Activated naive CD4-positive, alpha-beta T cell treated with anti-CD3 and anti-CD28 coated beads, Interleukin-2, amount 50 U/mL, for 24 hours (primary cell): Measurements from ENCODE around the gene PTPN7.

ENCODE experiments used
- H3K27ac Mint-ChIP-seq: one replicate; pipeline ENCODE4 v1.8.0; 2021; ENCODE audit warnings: mild to moderate bottlenecking, mixed read lengths
- H3K27me3 Mint-ChIP-seq: one replicate; pipeline ENCODE4 v1.8.0; 2021; ENCODE audit warnings: mixed read lengths
- H3K36me3 Mint-ChIP-seq: one replicate; pipeline ENCODE4 v1.8.0; 2021; ENCODE audit warnings: mixed read lengths
- H3K4me1 Mint-ChIP-seq: one replicate; pipeline ENCODE4 v1.8.0; 2021; ENCODE audit warnings: mixed read lengths
- H3K4me3 Mint-ChIP-seq: one replicate; pipeline ENCODE4 v1.8.0; 2021; ENCODE audit warnings: mild to moderate bottlenecking, mixed read lengths
- H3K9me3 Mint-ChIP-seq: one replicate; pipeline ENCODE4 v1.8.0; 2021; ENCODE audit warnings: mixed read lengths

Gene PTPN7

DNA sequence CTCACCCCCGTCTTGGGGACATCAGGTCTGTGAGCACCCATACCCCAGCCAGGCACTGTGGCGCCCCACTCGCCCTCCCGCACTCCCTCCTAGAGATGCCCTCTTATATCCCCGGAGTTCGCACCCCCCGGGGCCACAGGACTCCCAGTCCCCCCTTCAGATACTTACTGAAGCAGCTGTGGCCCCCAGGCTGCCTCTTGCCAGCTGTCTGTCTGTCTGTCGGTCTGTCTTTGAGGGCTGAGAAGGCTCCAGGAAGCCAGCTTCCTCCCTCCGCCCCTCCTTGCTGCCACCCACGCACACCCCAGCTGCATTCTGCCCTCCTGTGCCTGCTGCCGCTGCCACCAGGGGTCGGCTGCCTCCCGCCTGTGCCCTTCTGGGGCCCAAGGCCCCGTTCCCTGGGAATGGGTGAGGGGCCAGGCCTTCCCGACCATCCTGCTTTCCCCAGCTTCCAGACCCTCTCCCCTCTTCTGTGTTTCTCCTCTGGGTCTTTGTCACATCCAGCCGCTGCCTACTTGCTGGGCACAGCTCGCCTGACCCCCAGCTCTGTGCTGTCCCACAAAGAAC, at the start of gene PTPN7:
Gene PTPN7, minus strand, starts transcription at position 226 of the 564 bp plus-strand sequence. CDS start 1,200 bp downstream, outside the sequence.
- Mint-ChIP-seq H3K27me3 (no peaks in the 10 kb centered on the region), H3K4me1 (peaks cover 81% of the 10 kb centered on the region), H3K27ac (peak within 1 kb of the TSS; percentile 98), H3K9me3 (no peaks in the 10 kb centered on the region), H3K36me3 (peaks cover 9% of the 10 kb centered on the region), H3K4me3 (peak within 1 kb of the TSS; percentile 94)

DNA sequence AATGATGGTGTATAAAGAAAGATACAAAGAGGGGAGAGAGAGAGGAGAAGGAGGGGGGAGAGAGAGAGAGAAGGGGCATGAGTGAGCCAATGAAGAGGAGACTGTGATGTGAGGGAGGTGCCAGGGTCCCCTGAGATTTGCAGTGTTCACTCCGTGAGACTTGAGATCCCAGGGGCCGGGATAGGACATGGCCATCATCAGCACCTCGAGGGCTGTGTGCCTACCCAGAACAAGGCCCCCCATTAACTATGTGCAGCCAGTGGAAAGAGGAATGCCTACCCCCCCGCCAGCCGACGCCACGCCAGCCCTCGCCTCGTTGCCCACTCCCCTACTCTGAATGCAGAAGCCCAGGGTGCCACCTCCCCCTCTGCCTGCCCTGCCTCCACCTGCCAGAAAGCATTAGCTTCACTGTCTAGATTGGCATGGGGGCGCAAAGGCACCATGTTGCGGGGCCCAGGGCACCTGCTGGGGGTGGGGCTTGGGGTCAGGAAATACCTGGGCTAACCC, 48.0 kb upstream of the PTPN7 start:
- Mint-ChIP-seq H3K4me3 (no peak overlapping the region), H3K9me3 (no peaks in the 10 kb centered on the region), H3K4me1 (peaks cover under 1% of the 10 kb centered on the region), H3K27ac (no peak overlapping the region), H3K36me3 (no peaks in the 10 kb centered on the region), H3K27me3 (peaks cover 16% of the 10 kb centered on the region)

GRCh38 chr1:202207292-202207691, 46.9 kb upstream of the PTPN7 start:
- Mint-ChIP-seq H3K9me3 (no peaks in the 10 kb centered on the region), H3K27ac (peak overlapping the region; percentile 8), H3K4me1 (no peaks in the 10 kb centered on the region), H3K36me3 (no peaks in the 10 kb centered on the region), H3K27me3 (peaks cover 12% of the 10 kb centered on the region), H3K4me3 (no peak overlapping the region)

DNA sequence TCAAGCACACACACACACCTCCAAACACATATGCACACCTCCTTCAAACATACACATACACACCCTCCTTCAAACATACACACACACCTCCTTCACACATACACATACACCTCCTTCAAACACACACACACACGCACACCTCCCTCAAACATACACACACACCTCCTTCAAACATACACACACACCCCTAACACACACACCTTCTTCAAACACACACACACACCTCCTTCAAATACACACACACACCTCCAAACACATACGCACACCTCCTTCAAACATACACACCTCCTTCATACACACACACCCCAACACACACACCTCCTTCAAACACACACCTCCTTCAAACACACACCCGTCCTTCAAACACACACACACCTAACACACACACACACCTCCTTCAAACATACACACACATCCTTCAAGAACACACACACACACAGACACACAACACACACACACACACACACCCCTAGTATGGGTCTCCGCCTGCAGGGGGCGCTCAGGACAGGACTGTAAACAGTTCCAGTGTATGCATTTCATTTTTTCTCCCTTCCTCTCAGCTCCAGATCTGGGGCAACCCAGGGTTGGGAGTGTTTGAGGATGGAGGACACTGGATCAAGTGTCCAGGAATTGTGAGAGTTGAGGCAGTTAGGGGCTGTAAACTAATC, 45.3 kb upstream of the PTPN7 start:
- no peak overlapping the region for H3K4me3 Mint-ChIP-seq

GRCh38 chr1:202204065-202204464, 43.7 kb upstream of the PTPN7 start:
- H3K36me3 Mint-ChIP-seq: no peaks in the 10 kb centered on the region
- H3K27me3 Mint-ChIP-seq: peaks cover 1% of the 10 kb centered on the region
- no peak overlapping the region for H3K4me3 Mint-ChIP-seq
- no peaks in the 10 kb centered on the region for H3K9me3 Mint-ChIP-seq
- H3K27ac Mint-ChIP-seq: no peak overlapping the region
- H3K4me1 Mint-ChIP-seq: peaks cover 14% of the 10 kb centered on the region

More for the DNA sequence above, 45.3 kb upstream of the PTPN7 start:
- Mint-ChIP-seq H3K36me3 (no peaks in the 10 kb centered on the region), H3K4me1 (peaks cover 8% of the 10 kb centered on the region), H3K27ac (no peak overlapping the region), H3K9me3 (no peaks in the 10 kb centered on the region), H3K27me3 (peaks cover 4% of the 10 kb centered on the region)

DNA sequence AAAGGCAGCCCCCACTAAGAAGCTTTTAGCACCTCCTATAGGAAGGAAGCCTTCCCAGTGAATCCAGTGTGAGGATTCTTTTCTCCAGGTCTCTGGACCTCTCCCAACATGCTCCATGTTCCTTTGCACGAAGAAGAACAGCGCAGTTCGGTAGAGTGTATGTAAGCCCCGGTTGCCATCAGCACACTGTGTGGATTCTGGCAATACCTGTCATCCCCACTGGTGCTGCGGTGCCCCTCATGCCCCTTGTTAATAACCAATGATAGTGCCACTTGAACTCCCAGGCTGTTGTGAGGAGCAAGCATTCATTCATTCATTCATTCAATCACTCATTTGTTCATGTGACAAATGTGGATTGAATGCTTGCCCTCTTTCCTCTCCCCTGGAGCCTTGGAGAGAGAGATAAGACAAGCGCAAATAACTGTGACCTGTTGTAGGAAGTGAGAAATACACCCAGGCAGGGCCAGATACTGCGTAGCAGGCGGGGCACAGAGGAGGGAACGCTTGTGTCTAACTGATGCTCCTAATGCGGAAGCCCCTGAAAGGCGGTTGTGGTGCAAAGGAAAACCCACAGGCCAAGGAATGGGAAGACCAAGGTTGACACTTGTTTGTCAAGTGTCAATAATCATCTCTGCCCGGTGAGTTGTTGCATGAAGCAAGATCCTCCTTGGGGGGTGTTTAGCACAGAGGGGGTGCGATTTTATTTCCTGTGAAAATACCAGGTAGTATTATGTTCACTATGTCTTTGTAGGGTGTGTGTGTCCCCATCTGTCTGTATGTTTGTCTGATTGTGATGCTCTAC, 43.0 kb upstream of the PTPN7 start:
- Mint-ChIP-seq H3K4me1 (peaks cover 18% of the 10 kb centered on the region), H3K4me3 (peak overlapping the region; percentile 11)

GRCh38 chr1:202202500-202203168, 42.2 kb upstream of the PTPN7 start:
- Mint-ChIP-seq H3K9me3 (no peaks in the 10 kb centered on the region), H3K4me1 (peaks cover 25% of the 10 kb centered on the region), H3K36me3 (no peaks in the 10 kb centered on the region), H3K27ac (no peak overlapping the region), H3K4me3 (no peak overlapping the region), H3K27me3 (no peaks in the 10 kb centered on the region)

More for the DNA sequence above, 43.0 kb upstream of the PTPN7 start:
- no peaks in the 10 kb centered on the region for H3K9me3 Mint-ChIP-seq
- H3K27ac Mint-ChIP-seq: no peak overlapping the region
- no peaks in the 10 kb centered on the region for H3K36me3 Mint-ChIP-seq
- peaks cover 1% of the 10 kb centered on the region for H3K27me3 Mint-ChIP-seq

DNA sequence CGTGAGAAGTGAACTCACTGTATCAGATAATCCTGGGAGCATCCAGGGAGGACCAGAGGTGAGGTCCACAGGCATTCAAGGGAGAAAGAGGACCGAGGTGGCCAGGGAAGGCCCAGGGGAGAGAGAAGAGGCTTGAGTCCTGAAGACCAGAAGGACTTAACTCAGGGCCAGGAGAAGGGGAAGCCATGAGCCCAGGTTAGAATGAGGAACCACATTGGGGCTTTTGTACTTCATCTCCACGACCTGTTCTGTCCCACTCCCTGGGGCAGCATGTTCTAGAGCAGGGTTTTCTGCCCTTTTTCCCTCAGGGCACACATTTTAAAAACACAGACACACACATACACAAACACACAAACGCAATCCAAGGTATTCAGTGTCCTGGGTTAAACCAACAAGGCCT, 41.6 kb upstream of the PTPN7 start:
- H3K4me3 Mint-ChIP-seq: no peak overlapping the region
- H3K27me3 Mint-ChIP-seq: no peaks in the 10 kb centered on the region
- H3K36me3 Mint-ChIP-seq: no peaks in the 10 kb centered on the region
- peaks cover 25% of the 10 kb centered on the region for H3K4me1 Mint-ChIP-seq
- no peaks in the 10 kb centered on the region for H3K9me3 Mint-ChIP-seq
- no peak overlapping the region for H3K27ac Mint-ChIP-seq

DNA sequence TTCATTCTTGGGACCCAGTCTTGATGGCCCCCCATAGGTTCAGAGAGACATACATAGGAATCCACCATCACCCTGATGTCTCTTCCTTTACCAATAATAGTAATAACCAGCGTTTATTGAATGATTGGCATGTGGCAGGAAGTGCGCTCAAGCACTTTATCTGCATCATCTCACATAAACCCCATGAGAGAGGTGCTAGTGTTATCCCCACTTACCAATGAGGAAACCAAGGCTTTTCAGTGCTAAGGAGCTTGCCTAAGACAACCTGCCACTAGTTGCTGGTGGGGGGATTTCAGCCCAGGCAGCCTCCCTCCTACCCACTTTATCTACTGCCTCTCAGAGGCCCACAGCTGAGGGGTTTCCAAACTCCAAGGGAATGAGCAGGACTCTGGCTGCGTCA, 40.9 kb upstream of the PTPN7 start:
- no peaks in the 10 kb centered on the region for H3K27me3 Mint-ChIP-seq
- H3K9me3 Mint-ChIP-seq: no peaks in the 10 kb centered on the region
- no peak overlapping the region for H3K4me3 Mint-ChIP-seq
- peaks cover 29% of the 10 kb centered on the region for H3K4me1 Mint-ChIP-seq
- H3K36me3 Mint-ChIP-seq: no peaks in the 10 kb centered on the region
- H3K27ac Mint-ChIP-seq: no peak overlapping the region

DNA sequence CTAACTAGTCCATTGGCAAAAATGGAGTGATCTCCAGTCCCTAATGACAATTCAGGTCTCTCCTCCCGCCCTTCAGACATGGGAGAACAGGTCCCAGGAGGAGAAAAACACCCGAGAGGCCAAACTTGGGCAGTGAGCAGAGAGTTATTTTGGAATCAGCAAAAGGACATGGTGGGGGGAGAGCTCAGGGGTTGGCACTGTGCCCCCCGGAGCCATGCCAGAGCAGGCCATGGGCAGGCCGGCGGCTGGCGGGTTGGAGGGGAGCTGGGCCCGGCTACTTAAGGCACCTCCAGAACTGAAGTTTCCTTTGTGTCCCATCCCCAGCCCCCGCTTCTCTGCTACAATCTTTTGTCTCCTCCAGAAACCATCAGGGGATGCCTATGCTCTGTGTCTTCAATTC, 40.3 kb upstream of the PTPN7 start:
- H3K9me3 Mint-ChIP-seq: no peaks in the 10 kb centered on the region
- no peak overlapping the region for H3K4me3 Mint-ChIP-seq
- peaks cover 3% of the 10 kb centered on the region for H3K27me3 Mint-ChIP-seq
- H3K36me3 Mint-ChIP-seq: no peaks in the 10 kb centered on the region
- H3K27ac Mint-ChIP-seq: no peak overlapping the region
- peaks cover 29% of the 10 kb centered on the region for H3K4me1 Mint-ChIP-seq

DNA sequence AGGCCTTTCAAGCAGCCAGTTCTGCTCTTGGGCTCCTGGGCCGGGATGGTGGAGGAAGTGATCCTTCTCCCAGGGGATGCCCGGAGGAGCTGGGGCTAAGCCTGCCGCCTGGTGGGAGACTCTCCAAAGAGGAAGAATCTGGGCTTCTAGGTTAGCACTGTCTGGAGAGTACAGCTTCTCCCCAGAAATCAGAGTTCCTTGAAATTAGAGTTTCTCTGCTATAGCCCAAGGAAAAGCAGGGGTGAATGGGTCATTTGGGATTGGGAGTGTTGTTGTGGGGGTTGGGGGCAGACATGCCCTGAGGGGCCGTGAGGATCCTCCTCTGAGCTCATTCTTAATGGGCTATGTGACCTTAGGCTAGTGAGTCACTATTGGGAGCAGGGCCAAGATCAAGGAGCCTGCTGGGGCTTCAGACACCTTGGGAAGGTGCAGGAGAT, 39.7 kb upstream of the PTPN7 start:
- Mint-ChIP-seq H3K27ac (no peak overlapping the region), H3K27me3 (peaks cover 3% of the 10 kb centered on the region), H3K4me3 (no peak overlapping the region), H3K36me3 (no peaks in the 10 kb centered on the region), H3K9me3 (no peaks in the 10 kb centered on the region), H3K4me1 (peaks cover 29% of the 10 kb centered on the region)

GRCh38 chr1:202199040-202199889, 38.9 kb upstream of the PTPN7 start:
- Mint-ChIP-seq H3K4me3 (no peak overlapping the region), H3K27ac (no peak overlapping the region)

DNA sequence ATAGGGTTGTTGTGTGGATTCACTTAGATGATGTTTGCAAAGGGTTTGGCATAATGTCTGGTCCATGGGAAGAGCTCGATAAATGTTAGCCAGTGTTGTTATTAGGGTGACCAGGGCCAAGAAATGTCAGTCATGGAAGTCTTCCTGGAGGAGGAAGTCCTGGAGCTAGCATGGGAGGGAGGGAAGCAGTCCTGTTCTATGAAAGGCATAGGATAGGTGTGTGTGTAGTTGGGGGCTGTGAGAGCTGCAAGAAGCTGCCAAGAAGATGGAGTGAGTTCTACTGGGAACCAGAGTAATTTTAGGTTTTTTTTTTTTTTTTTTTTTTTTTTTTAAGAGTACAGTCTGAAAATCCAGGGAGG, 37.9 kb upstream of the PTPN7 start:
- H3K4me1 Mint-ChIP-seq: peaks cover 32% of the 10 kb centered on the region

More at GRCh38 chr1:202199040-202199889, 38.9 kb upstream of the PTPN7 start:
- no peaks in the 10 kb centered on the region for H3K9me3 Mint-ChIP-seq
- H3K36me3 Mint-ChIP-seq: no peaks in the 10 kb centered on the region
- peaks cover 29% of the 10 kb centered on the region for H3K4me1 Mint-ChIP-seq
- H3K27me3 Mint-ChIP-seq: peaks cover 7% of the 10 kb centered on the region

DNA sequence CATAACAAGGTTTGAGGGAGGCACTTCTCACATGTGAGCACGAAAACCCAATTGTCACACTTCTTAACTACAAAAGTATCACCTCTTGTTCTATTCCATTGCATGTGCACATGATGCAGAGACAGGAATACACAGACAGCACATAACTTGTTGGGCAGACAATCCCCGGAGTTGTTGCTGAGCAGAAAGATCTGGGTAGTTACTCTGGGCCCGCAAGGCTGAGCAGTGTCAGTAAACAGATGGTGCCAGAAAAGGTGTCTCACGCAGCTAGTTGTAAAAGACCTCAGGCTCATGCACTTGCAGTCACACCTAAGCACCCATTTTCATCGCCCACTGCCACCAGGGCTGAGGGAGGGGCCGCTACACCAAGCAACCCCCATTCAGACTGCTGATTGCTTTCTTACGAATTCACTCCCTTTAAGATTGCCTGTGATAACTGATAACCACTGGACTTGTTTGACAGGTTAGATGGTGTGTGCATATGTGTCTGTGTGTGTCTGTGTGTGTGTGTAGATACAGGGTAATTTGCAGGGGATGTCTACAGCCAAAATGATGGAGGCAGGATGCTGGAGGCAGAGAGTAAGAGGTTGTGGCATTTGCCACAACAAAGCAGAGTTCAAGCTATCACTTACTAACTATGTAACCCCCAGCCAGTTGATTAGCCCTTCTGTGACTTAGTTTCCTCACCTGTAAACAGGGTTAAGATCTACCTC, 37.4 kb upstream of the PTPN7 start:
- H3K27me3 Mint-ChIP-seq: peaks cover 10% of the 10 kb centered on the region
- no peaks in the 10 kb centered on the region for H3K36me3 Mint-ChIP-seq
- no peak overlapping the region for H3K27ac Mint-ChIP-seq
- peaks cover 33% of the 10 kb centered on the region for H3K4me1 Mint-ChIP-seq
- no peaks in the 10 kb centered on the region for H3K9me3 Mint-ChIP-seq
- no peak overlapping the region for H3K4me3 Mint-ChIP-seq

More for the DNA sequence above, 37.9 kb upstream of the PTPN7 start:
- Mint-ChIP-seq H3K27ac (peak overlapping the region; percentile 2), H3K9me3 (no peaks in the 10 kb centered on the region), H3K36me3 (no peaks in the 10 kb centered on the region), H3K27me3 (peaks cover 10% of the 10 kb centered on the region), H3K4me3 (no peak overlapping the region)
